A549 (cell line): Measurements from ENCODE around the gene ASTL.

Experiments used
- CEBPB ChIP-seq, 2 experiments: fragments of >200 bp in 1 of 2; sonication (Bioruptor Twin) in 1 of 2; formaldehyde crosslinking in 1 of 2; IDR thresholded peaks; 2 replicates each; pipeline ENCODE4 v1.6.1; 2012 to 2016
- GATA3 ChIP-seq: IDR thresholded peaks from 2 replicates; pipeline ENCODE4 v1.6.1; 2012; ENCODE audit warnings: borderline replicate concordance
- MAFK ChIP-seq: fragments of 450-650 bp; IDR thresholded peaks from 2 replicates; pipeline ENCODE4 v1.6.1; 2014; ENCODE audit not compliant: partially characterized antibody
- MAZ ChIP-seq: fragments of 150-350 bp; IDR thresholded peaks from 2 replicates; pipeline ENCODE4 v1.6.1; 2014; ENCODE audit warnings: antibody characterized with exemption, low read depth, low read length, borderline replicate concordance
- NPAS2 ChIP-seq: fragments of 250-450 bp; sonication (Bioruptor Pico); IDR thresholded peaks from 2 replicates; pipeline ENCODE4 v1.8.0; 2022; ENCODE audit warnings: mild to moderate bottlenecking, moderate library complexity, borderline replicate concordance
- POLR2A ChIP-seq: IDR thresholded peaks from 2 replicates; pipeline ENCODE4 v1.6.1; 2012; ENCODE audit warnings: mild to moderate bottlenecking, low read length
- POLR2AphosphoS2 ChIP-seq: conservative IDR thresholded peaks from 2 replicates; pipeline ENCODE4 v1.6.1; 2012; ENCODE audit warnings: low read length, improper control_type of control experiment, inconsistent platforms
- RAD21 ChIP-seq, 2 experiments: fragments of >200 bp in 1 of 2; sonication (Bioruptor Twin) in 1 of 2; formaldehyde crosslinking in 1 of 2; IDR thresholded peaks in 1 of 2; conservative IDR thresholded peaks in 1 of 2; 2 replicates in 1 of 2; 3 replicates in 1 of 2; pipeline ENCODE4 v1.6.1; 2012 to 2018; ENCODE audit warnings: inconsistent platforms in 1 of 2
- USF2 ChIP-seq: fragments of 450-650 bp; IDR thresholded peaks from 2 replicates; pipeline ENCODE4 v1.6.1; 2014; ENCODE audit warnings: antibody characterized with exemption
- ZC3H11A ChIP-seq: fragments of 450-650 bp; IDR thresholded peaks from 2 replicates; pipeline ENCODE4 v1.6.1; 2014; ENCODE audit warnings: antibody characterized with exemption, mild to moderate bottlenecking
- TF ChIP-seq, protein P1 (sequence below): fragments of >200 bp; sonication (Bioruptor Twin); formaldehyde crosslinking; IDR thresholded peaks from 3 replicates; pipeline ENCODE4 v1.5.1; 2016

DNA sequence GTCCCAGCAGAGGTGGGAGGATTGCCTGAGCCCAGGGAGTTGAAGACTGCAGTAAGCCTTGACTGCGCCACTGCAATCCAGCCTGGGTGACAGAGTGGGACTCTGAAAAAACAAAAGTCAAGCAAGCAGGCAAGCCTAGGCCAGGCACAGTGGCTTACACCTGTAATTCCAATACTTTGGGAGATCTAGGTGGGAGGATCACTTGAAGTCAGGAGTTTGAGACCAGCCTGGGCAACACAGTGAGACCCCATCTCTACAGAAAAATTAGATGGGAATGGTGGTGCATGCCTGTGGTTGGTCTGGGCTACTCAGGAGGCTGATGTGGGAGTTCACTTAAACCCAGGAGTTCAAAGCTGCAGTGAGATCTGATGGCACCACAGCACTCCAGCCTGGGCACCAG lies 41.7 kb upstream of the ASTL start:
- TF ChIP-seq MAZ (no peak), MAFK (no peak), GATA3 (no peak), NPAS2 (CRISPR knock-in tag) (no peak), CEBPB (IDR thresholded peaks at IDR 0.05) (no peak), RAD21 (conservative IDR thresholded peaks at IDR 0.05 in 1 of 2, IDR thresholded peaks at IDR 0.05 in 1 of 2) (no peak), POLR2AphosphoS2 (no peak), POLR2A (no peak), USF2 (no peak), ZC3H11A (no peak)
- TF ChIP-seq, protein P1, sequence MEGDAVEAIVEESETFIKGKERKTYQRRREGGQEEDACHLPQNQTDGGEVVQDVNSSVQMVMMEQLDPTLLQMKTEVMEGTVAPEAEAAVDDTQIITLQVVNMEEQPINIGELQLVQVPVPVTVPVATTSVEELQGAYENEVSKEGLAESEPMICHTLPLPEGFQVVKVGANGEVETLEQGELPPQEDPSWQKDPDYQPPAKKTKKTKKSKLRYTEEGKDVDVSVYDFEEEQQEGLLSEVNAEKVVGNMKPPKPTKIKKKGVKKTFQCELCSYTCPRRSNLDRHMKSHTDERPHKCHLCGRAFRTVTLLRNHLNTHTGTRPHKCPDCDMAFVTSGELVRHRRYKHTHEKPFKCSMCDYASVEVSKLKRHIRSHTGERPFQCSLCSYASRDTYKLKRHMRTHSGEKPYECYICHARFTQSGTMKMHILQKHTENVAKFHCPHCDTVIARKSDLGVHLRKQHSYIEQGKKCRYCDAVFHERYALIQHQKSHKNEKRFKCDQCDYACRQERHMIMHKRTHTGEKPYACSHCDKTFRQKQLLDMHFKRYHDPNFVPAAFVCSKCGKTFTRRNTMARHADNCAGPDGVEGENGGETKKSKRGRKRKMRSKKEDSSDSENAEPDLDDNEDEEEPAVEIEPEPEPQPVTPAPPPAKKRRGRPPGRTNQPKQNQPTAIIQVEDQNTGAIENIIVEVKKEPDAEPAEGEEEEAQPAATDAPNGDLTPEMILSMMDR: no peak
